ENCODE data around the gene CAMTA1.

The CAMTA1 gene

DNA sequence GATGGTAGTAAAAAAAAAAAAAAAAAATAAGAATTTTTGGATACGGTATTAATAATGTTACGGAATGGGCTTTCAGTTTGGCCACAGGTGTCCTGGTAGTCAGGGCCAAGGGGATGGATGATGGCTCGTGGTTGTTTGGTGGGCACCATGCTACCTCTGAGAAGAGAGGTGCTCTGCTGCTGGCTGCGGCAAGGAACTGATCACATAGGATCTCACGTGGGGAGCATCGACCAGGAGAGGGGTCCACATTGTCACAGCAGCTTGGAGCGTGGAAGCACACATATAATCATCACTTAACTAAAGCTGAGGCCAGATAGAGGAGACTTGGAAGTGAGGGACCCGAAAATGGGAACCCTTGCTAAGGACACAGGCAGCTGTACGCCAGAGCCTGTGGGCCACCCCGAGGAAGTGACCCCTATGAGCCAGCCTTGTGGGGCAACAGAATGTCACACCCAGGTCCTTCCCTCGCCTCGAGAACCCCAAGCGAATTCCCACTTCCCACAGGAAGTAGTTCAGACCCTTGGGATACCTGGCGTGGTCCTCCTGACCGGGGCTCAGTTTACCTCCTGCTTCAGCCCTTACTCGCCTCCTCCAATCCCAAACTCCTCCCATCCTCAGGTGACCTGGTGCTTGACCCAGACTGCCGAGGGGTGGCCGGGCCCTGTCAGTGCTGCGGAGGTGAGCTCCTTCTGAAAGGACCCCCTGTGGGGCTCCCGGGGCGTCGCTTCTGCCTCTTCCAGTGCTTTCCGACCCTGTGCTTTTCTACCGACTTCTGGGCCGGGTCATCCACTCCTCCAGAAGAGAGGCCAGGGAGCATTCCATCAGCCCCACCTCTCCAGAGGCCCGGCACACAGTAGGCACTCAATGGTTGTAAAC, 222.0 kb downstream of the CAMTA1 start:
- Histone ChIP-seq H3K4me3 (ENCODE audit: insufficient read depth, low read length, poor library complexity, severe bottlenecking) (no peak overlapping the region), H3K9me3 (ENCODE audit: insufficient read depth, low read length) (no peaks in the 10 kb centered on the region), H3K36me3 (ENCODE audit: low read length) (no peaks in the 10 kb centered on the region), H3K9ac (ENCODE audit: low read length) (no peak overlapping the region), H2AFZ (ENCODE audit: low read depth, low read length, severe bottlenecking) (no peak overlapping the region), H3K9me2 (replicated peaks; ENCODE audit: insufficient read depth, low read length) (no peaks in the 10 kb centered on the region), H3K27ac (ENCODE audit: low read depth, low read length) (no peak overlapping the region), H3K4me2 (ENCODE audit: low read depth, low read length, poor library complexity, severe bottlenecking) (no peak overlapping the region), H3K27me3 (ENCODE audit: low read length) (0 out of 2 replicates have a peak, but pooled peaks cover 3% of the 10 kb centered on the region), H3K79me2 (ENCODE audit: insufficient read depth, low read length) (no peaks in the 10 kb centered on the region), H3F3A (ENCODE audit: insufficient read depth) (no peaks in the 10 kb centered on the region), H4K20me1 (ENCODE audit: low read depth, low read length) (no peaks in the 10 kb centered on the region)
- no peak for TF ChIP-seq EZH2phosphoT487 (conservative IDR thresholded peaks at IDR 0.05; ENCODE audit: low read length)
- TF ChIP-seq, protein P1, sequence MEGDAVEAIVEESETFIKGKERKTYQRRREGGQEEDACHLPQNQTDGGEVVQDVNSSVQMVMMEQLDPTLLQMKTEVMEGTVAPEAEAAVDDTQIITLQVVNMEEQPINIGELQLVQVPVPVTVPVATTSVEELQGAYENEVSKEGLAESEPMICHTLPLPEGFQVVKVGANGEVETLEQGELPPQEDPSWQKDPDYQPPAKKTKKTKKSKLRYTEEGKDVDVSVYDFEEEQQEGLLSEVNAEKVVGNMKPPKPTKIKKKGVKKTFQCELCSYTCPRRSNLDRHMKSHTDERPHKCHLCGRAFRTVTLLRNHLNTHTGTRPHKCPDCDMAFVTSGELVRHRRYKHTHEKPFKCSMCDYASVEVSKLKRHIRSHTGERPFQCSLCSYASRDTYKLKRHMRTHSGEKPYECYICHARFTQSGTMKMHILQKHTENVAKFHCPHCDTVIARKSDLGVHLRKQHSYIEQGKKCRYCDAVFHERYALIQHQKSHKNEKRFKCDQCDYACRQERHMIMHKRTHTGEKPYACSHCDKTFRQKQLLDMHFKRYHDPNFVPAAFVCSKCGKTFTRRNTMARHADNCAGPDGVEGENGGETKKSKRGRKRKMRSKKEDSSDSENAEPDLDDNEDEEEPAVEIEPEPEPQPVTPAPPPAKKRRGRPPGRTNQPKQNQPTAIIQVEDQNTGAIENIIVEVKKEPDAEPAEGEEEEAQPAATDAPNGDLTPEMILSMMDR (IDR thresholded peaks at IDR 0.05; ENCODE audit: insufficient read depth, low read length, poor library complexity, severe bottlenecking), result no peak

DNA sequence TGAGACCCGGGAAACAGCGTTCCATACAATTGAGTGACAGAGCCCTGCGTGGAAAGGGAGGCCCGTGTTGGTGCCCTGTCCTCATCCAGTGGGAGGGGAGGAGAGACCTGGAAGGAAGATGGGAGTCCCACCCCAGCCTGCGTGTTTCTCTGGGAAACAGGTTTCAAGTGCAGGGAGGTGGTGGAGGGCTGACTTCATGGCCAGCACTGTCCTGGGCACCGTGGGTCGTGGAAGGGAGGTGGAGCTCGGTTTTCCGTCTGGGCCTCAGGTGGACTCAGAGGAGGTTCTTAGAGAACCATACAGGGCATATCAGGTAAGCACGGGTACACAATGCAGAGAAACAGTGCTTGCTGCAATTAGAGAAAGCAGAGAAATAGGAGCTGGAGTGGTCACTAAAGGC, 222.6 kb downstream of the CAMTA1 start:
- no peak overlapping the region for H2AFZ ChIP-seq (ENCODE audit: low read depth, low read length, severe bottlenecking)
- 0 out of 2 replicates have a peak, but pooled peaks cover 3% of the 10 kb centered on the region for H3K27me3 ChIP-seq (ENCODE audit: low read length)
- no peak overlapping the region for H3K4me3 ChIP-seq (ENCODE audit: insufficient read depth, low read length, poor library complexity, severe bottlenecking)
- H3K4me2 ChIP-seq (ENCODE audit: low read depth, low read length, poor library complexity, severe bottlenecking), result no peak overlapping the region
- H3K79me2 ChIP-seq (ENCODE audit: insufficient read depth, low read length), result no peaks in the 10 kb centered on the region
- no peak overlapping the region for H3K9ac ChIP-seq (ENCODE audit: low read length)
- no peaks in the 10 kb centered on the region for H3K9me2 ChIP-seq (replicated peaks; ENCODE audit: insufficient read depth, low read length)
- TF ChIP-seq EZH2phosphoT487 (conservative IDR thresholded peaks at IDR 0.05; ENCODE audit: low read length), result no peak
- TF ChIP-seq, protein P1 (IDR thresholded peaks at IDR 0.05; ENCODE audit: insufficient read depth, low read length, poor library complexity, severe bottlenecking), result no peak
- H3F3A ChIP-seq (ENCODE audit: insufficient read depth), result no peaks in the 10 kb centered on the region
- H4K20me1 ChIP-seq (ENCODE audit: low read depth, low read length), result no peaks in the 10 kb centered on the region
- H3K27ac ChIP-seq (ENCODE audit: low read depth, low read length), result no peak overlapping the region
- H3K36me3 ChIP-seq (ENCODE audit: low read length), result no peaks in the 10 kb centered on the region
- no peaks in the 10 kb centered on the region for H3K9me3 ChIP-seq (ENCODE audit: insufficient read depth, low read length)

DNA sequence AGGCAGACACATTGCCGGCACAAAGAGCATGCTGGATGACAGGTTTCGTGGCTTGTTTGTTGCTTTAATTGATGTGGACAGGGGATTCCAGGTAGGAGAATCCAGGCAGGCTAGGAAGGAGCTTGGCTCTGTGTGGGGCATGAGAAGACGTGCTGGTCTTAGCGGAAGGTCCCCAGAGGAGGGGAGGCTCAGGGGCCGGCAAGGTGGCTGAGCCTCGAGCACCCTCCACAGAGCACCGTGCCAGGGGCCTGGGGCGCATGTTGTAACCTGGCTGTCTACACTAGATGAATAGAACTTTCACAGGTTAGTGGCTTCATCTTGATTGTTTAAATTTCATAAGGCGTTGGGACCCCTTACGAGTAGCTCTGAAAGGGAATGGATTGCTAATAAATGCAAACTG, 223.1 kb downstream of the CAMTA1 start:
- H3K79me2 ChIP-seq (ENCODE audit: insufficient read depth, low read length), result no peaks in the 10 kb centered on the region
- no peaks in the 10 kb centered on the region for H4K20me1 ChIP-seq (ENCODE audit: low read depth, low read length)
- no peak overlapping the region for H3K4me2 ChIP-seq (ENCODE audit: low read depth, low read length, poor library complexity, severe bottlenecking)
- no peak overlapping the region for H3K4me3 ChIP-seq (ENCODE audit: insufficient read depth, low read length, poor library complexity, severe bottlenecking)
- no peaks in the 10 kb centered on the region for H3K9me3 ChIP-seq (ENCODE audit: insufficient read depth, low read length)
- H3K9me2 ChIP-seq (replicated peaks; ENCODE audit: insufficient read depth, low read length), result no peaks in the 10 kb centered on the region
- no peak overlapping the region for H3K9ac ChIP-seq (ENCODE audit: low read length)
- TF ChIP-seq EZH2phosphoT487 (conservative IDR thresholded peaks at IDR 0.05; ENCODE audit: low read length), result no peak
- TF ChIP-seq, protein P1 (IDR thresholded peaks at IDR 0.05; ENCODE audit: insufficient read depth, low read length, poor library complexity, severe bottlenecking), result no peak
- no peak overlapping the region for H2AFZ ChIP-seq (ENCODE audit: low read depth, low read length, severe bottlenecking)
- H3K27me3 ChIP-seq (ENCODE audit: low read length), result 0 out of 2 replicates have a peak, but pooled peaks cover 3% of the 10 kb centered on the region
- H3K36me3 ChIP-seq (ENCODE audit: low read length), result no peaks in the 10 kb centered on the region
- H3F3A ChIP-seq (ENCODE audit: insufficient read depth), result no peaks in the 10 kb centered on the region
- no peak overlapping the region for H3K27ac ChIP-seq (ENCODE audit: low read depth, low read length)

Data from SU-DHL-6 (cell line).